HepG2 (cell line): ENCODE results near the gene CLDN9. TPM values are rescaled to one million over a fixed set of nuclear protein-coding genes. Genes with fewer than 3 reads are reported as not detected.

Experiments used
- ATF1 ChIP-seq: IDR thresholded peaks from 2 replicates; pipeline ENCODE4 v1.6.1; 2016; ENCODE audit warnings: mild to moderate bottlenecking, control low read depth
- DNMT1 ChIP-seq: sonication (generic); formaldehyde crosslinking; IDR thresholded peaks from 2 replicates; pipeline ENCODE4 v1.5.1; 2020; ENCODE audit warnings: mild to moderate bottlenecking, missing genetic modification reagents
- FLYWCH1 ChIP-seq: sonication (generic); formaldehyde crosslinking; IDR thresholded peaks from 2 replicates; pipeline ENCODE4 v1.8.1; 2023; ENCODE audit warnings: mild to moderate bottlenecking, missing genetic modification reagents
- HNRNPK ChIP-seq: fragments of 200-400 bp; formaldehyde crosslinking; IDR thresholded peaks from 2 replicates; pipeline ENCODE4 v1.6.1; 2018; ENCODE audit warnings: low read length, low read depth, moderate library complexity, mild to moderate bottlenecking; ENCODE audit not compliant: poor library complexity, severe bottlenecking
- PLRG1 ChIP-seq: fragments of 450-650 bp; conservative IDR thresholded peaks from 2 replicates; pipeline ENCODE4 v1.6.1; 2016
- RAD21 ChIP-seq: fragments of 450-650 bp; formaldehyde crosslinking; IDR thresholded peaks from 2 replicates; pipeline ENCODE4 v1.5.0; 2020; ENCODE audit warnings: mild to moderate bottlenecking
- TARDBP ChIP-seq: sonication (generic); formaldehyde crosslinking; IDR thresholded peaks from 2 replicates; pipeline ENCODE4 v1.8.0; 2022; ENCODE audit warnings: mild to moderate bottlenecking, missing genetic modification reagents
- TBL1XR1 ChIP-seq: fragments of 150-350 bp; IDR thresholded peaks from 2 replicates; pipeline ENCODE4 v1.6.1; 2014; ENCODE audit warnings: borderline replicate concordance, low read length; ENCODE audit not compliant: partially characterized antibody
- ZBTB8A ChIP-seq: sonication (generic); formaldehyde crosslinking; IDR thresholded peaks from 2 replicates; pipeline ENCODE4 v1.4.0; 2020; ENCODE audit warnings: mild to moderate bottlenecking, low read depth, missing genetic modification reagents, borderline replicate concordance
- ZNF121 ChIP-seq: sonication (generic); formaldehyde crosslinking; IDR thresholded peaks from 2 replicates; pipeline ENCODE4 v1.5.0; 2020; ENCODE audit warnings: mild to moderate bottlenecking, missing genetic modification reagents
- ZNF274 ChIP-seq: sonication (generic); formaldehyde crosslinking; IDR thresholded peaks from 2 replicates; pipeline ENCODE4 v1.5.1; 2020; ENCODE audit warnings: mild to moderate bottlenecking, missing genetic modification reagents
- ZNF569 ChIP-seq: sonication (generic); formaldehyde crosslinking; IDR thresholded peaks from 2 replicates; pipeline ENCODE4 v1.5.0; 2020; ENCODE audit warnings: mild to moderate bottlenecking, missing genetic modification reagents, moderate library complexity, borderline replicate concordance
- ZNF607 ChIP-seq: sonication (generic); formaldehyde crosslinking; IDR thresholded peaks from 2 replicates; pipeline ENCODE4 v1.5.1; 2020; ENCODE audit warnings: missing genetic modification reagents, mild to moderate bottlenecking, borderline replicate concordance
- ZNF678 ChIP-seq: sonication (generic); formaldehyde crosslinking; IDR thresholded peaks from 2 replicates; pipeline ENCODE4 v1.4.0; 2020; ENCODE audit warnings: mild to moderate bottlenecking, missing genetic modification reagents
- ZNF883 ChIP-seq: sonication (generic); formaldehyde crosslinking; IDR thresholded peaks from 2 replicates; pipeline ENCODE4 v1.5.1; 2020; ENCODE audit warnings: mild to moderate bottlenecking, missing genetic modification reagents; ENCODE audit errors: not compliant biosample characterization
- ZSCAN25 ChIP-seq: sonication (generic); formaldehyde crosslinking; IDR thresholded peaks from 2 replicates; pipeline ENCODE4 v1.8.0; 2022; ENCODE audit warnings: mild to moderate bottlenecking, missing genetic modification reagents
- polyA plus RNA-seq, 8 experiments: library from polyadenylated mRNA; depleted of rRNA in 3 of 8; stranded (reverse) in 7 of 8; unstranded in 1 of 8; fragments of >200 nt; fragmentation: Illumina TruSeq in 4 of 8; extraction: Trizol in 4 of 8; gene quantifications; 2 replicates each; pipeline versions ENCODE4 v1.2.1 to v1.2.3, GENCODE V29; 2011 to 2016; ENCODE audit warnings: low read depth in 4 of 8, missing spikeins in 1 of 8, mixed read lengths in 1 of 8; ENCODE audit not compliant: insufficient read depth in 1 of 8
- total RNA-seq, 5 experiments: library from RNA; depleted of rRNA; stranded (reverse); fragments of >200 nt; fragmentation: Illumina TruSeq; extraction: Trizol; gene quantifications; 2 replicates each; pipeline ENCODE4 v1.2.3, GENCODE V29; 2016; ENCODE audit warnings: low read depth in 1 of 5
- TF ChIP-seq, protein P1 (sequence below): sonication (generic); formaldehyde crosslinking; IDR thresholded peaks from 2 replicates; pipeline ENCODE4 v1.4.0; 2020; ENCODE audit warnings: missing genetic modification reagents
- TF ChIP-seq, protein P2 (sequence below): sonication (generic); formaldehyde crosslinking; IDR thresholded peaks from 2 replicates; pipeline ENCODE4 v1.4.0; 2020; ENCODE audit warnings: missing genetic modification reagents, borderline replicate concordance
- TF ChIP-seq, protein P3 (sequence below): sonication (generic); formaldehyde crosslinking; IDR thresholded peaks from 2 replicates; pipeline ENCODE4 v1.4.0; 2020; ENCODE audit warnings: missing genetic modification reagents
- TF ChIP-seq, protein P4 (sequence below): sonication (generic); formaldehyde crosslinking; IDR thresholded peaks from 2 replicates; pipeline ENCODE4 v1.8.1; 2023; ENCODE audit warnings: mild to moderate bottlenecking, missing genetic modification reagents
- TF ChIP-seq, protein P5 (sequence below): IDR thresholded peaks from 2 replicates; pipeline ENCODE4 v1.6.1; 2016; ENCODE audit warnings: low read depth, control low read depth

CLDN9 gene
- total and polyA plus RNA-seq, 2 of the 13 experiments (the other 11 are each of a cell fraction or from before 2014, with no cell fraction given), result 0.15 to 0.26 TPM

DNA sequence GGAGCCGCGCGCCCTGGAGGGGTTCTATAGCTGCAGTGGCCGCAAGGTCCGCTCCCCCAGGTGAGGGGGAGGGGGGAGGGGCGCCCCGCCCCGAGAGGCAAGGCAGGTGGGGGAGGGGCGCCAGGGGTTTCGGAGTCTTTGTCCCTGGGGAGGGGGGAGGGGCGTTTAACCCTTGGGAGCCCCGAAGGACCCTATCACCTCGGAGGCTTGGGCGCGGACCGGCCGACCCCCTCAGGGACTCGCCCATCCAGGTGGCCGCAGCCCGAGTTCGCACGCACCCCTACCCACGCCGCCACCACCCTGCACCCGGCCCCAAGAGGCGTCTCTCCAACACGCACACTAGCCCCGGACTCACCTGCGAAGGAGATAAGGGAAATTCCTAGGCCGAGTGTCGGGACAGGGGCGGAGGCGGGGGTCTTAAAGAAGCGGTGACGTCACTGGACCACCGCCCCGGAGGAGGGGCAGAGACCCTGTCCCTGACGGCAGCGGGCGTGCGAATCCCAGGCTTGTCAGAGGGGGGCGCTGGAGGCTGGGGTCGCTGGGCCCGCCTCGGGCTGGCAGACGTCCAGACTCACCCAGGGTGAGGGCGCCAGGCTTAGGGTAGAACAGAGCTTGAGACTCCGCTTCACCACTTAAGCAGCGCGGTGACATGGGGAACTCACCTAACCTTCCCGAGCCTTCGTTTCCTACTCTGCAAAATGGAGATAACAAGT lies 5.2 kb downstream of the CLDN9 start, which contains the start of gene CLDN6 (continued):
- TF ChIP-seq, protein P1, sequence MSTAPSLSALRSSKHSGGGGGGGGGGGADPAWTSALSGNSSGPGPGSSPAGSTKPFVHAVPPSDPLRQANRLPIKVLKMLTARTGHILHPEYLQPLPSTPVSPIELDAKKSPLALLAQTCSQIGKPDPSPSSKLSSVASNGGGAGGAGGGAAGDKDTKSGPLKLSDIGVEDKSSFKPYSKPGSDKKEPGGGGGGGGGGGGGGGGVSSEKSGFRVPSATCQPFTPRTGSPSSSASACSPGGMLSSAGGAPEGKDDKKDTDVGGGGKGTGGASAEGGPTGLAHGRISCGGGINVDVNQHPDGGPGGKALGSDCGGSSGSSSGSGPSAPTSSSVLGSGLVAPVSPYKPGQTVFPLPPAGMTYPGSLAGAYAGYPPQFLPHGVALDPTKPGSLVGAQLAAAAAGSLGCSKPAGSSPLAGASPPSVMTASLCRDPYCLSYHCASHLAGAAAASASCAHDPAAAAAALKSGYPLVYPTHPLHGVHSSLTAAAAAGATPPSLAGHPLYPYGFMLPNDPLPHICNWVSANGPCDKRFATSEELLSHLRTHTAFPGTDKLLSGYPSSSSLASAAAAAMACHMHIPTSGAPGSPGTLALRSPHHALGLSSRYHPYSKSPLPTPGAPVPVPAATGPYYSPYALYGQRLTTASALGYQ (CRISPR knock-in tag), result no peak
- TF ChIP-seq, protein P2, sequence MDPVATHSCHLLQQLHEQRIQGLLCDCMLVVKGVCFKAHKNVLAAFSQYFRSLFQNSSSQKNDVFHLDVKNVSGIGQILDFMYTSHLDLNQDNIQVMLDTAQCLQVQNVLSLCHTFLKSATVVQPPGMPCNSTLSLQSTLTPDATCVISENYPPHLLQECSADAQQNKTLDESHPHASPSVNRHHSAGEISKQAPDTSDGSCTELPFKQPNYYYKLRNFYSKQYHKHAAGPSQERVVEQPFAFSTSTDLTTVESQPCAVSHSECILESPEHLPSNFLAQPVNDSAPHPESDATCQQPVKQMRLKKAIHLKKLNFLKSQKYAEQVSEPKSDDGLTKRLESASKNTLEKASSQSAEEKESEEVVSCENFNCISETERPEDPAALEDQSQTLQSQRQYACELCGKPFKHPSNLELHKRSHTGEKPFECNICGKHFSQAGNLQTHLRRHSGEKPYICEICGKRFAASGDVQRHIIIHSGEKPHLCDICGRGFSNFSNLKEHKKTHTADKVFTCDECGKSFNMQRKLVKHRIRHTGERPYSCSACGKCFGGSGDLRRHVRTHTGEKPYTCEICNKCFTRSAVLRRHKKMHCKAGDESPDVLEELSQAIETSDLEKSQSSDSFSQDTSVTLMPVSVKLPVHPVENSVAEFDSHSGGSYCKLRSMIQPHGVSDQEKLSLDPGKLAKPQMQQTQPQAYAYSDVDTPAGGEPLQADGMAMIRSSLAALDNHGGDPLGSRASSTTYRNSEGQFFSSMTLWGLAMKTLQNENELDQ (CRISPR knock-in tag), result no peak
- TF ChIP-seq TARDBP (CRISPR knock-in tag), result no peak
- no peak for TF ChIP-seq HNRNPK
- TF ChIP-seq ZSCAN25 (CRISPR knock-in tag), result peak; percentile 63; the same call in 1 of the 2 replicates
- peak; percentile 69 for TF ChIP-seq RAD21 (CRISPR knock-in tag)
- no peak for TF ChIP-seq ZNF883 (CRISPR knock-in tag)
- TF ChIP-seq, protein P3, sequence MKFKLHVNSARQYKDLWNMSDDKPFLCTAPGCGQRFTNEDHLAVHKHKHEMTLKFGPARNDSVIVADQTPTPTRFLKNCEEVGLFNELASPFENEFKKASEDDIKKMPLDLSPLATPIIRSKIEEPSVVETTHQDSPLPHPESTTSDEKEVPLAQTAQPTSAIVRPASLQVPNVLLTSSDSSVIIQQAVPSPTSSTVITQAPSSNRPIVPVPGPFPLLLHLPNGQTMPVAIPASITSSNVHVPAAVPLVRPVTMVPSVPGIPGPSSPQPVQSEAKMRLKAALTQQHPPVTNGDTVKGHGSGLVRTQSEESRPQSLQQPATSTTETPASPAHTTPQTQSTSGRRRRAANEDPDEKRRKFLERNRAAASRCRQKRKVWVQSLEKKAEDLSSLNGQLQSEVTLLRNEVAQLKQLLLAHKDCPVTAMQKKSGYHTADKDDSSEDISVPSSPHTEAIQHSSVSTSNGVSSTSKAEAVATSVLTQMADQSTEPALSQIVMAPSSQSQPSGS, result peak; percentile 45; the same call in 1 of the 2 replicates
- no peak for TF ChIP-seq ZNF569
- TF ChIP-seq, protein P4, sequence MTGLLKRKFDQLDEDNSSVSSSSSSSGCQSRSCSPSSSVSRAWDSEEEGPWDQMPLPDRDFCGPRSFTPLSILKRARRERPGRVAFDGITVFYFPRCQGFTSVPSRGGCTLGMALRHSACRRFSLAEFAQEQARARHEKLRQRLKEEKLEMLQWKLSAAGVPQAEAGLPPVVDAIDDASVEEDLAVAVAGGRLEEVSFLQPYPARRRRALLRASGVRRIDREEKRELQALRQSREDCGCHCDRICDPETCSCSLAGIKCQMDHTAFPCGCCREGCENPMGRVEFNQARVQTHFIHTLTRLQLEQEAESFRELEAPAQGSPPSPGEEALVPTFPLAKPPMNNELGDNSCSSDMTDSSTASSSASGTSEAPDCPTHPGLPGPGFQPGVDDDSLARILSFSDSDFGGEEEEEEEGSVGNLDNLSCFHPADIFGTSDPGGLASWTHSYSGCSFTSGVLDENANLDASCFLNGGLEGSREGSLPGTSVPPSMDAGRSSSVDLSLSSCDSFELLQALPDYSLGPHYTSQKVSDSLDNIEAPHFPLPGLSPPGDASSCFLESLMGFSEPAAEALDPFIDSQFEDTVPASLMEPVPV, result 0 out of 2 replicates have a peak, but pooled peaks have one; percentile 37
- no peak for TF ChIP-seq FLYWCH1
- TF ChIP-seq ZNF121 (CRISPR knock-in tag), result no peak
- no peak for TF ChIP-seq DNMT1 (CRISPR knock-in tag)
- TF ChIP-seq ZNF607 (CRISPR knock-in tag), result no peak
- TF ChIP-seq TBL1XR1, result no peak
- TF ChIP-seq ZBTB8A (CRISPR knock-in tag), result no peak
- no peak for TF ChIP-seq ATF1 (CRISPR knock-in tag)
- TF ChIP-seq ZNF274 (CRISPR knock-in tag), result no peak
- no peak for TF ChIP-seq PLRG1
- TF ChIP-seq ZNF678 (CRISPR knock-in tag), result no peak
- TF ChIP-seq, protein P5, sequence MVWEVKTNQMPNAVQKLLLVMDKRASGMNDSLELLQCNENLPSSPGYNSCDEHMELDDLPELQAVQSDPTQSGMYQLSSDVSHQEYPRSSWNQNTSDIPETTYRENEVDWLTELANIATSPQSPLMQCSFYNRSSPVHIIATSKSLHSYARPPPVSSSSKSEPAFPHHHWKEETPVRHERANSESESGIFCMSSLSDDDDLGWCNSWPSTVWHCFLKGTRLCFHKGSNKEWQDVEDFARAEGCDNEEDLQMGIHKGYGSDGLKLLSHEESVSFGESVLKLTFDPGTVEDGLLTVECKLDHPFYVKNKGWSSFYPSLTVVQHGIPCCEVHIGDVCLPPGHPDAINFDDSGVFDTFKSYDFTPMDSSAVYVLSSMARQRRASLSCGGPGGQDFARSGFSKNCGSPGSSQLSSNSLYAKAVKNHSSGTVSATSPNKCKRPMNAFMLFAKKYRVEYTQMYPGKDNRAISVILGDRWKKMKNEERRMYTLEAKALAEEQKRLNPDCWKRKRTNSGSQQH (CRISPR knock-in tag), result no peak
